KMS-11 (cell line): ENCODE data around the gene LPCAT3.

Source experiments
- H2AFZ ChIP-seq: fragments of 200-600 bp; sonication (generic); 2 replicates; pipeline ENCODE4 v1.6.1; 2016; ENCODE audit warnings: antibody characterized with exemption, mixed run types, low read depth
- H3K27ac ChIP-seq: fragments of 200-600 bp; sonication (generic); 2 replicates; pipeline ENCODE4 v1.6.1; 2016; ENCODE audit warnings: mild to moderate bottlenecking, mixed run types
- H3K27me3 ChIP-seq: fragments of 200-600 bp; sonication (generic); 2 replicates; pipeline ENCODE4 v1.6.1; 2017; ENCODE audit warnings: mild to moderate bottlenecking, low read depth, mixed run types, moderate library complexity; ENCODE audit not compliant: insufficient read depth
- H3K36me3 ChIP-seq: fragments of 200-600 bp; sonication (generic); 2 replicates; pipeline ENCODE4 v1.6.1; 2017; ENCODE audit warnings: mild to moderate bottlenecking, mixed run types; ENCODE audit not compliant: insufficient read depth
- H3K4me1 ChIP-seq: fragments of 200-600 bp; sonication (generic); 2 replicates; pipeline ENCODE4 v1.6.1; 2016; ENCODE audit warnings: mild to moderate bottlenecking, low read depth, mixed run types; ENCODE audit not compliant: poor library complexity, severe bottlenecking
- H3K4me2 ChIP-seq: fragments of 200-600 bp; sonication (generic); 2 replicates; pipeline ENCODE4 v1.7.0; 2016; ENCODE audit warnings: mild to moderate bottlenecking, mixed run types
- H3K4me3 ChIP-seq: fragments of 200-600 bp; sonication (generic); IDR thresholded peaks from 2 replicates; pipeline ENCODE4 v1.6.1; 2017; ENCODE audit warnings: low read depth, low read length, mixed read lengths; ENCODE audit not compliant: insufficient read depth
- H3K79me2 ChIP-seq: fragments of 200-600 bp; sonication (generic); 2 replicates; pipeline ENCODE4 v1.6.1; 2016; ENCODE audit warnings: low read depth, mixed run types; ENCODE audit not compliant: insufficient read depth
- H3K9ac ChIP-seq: fragments of 200-600 bp; sonication (generic); 2 replicates; pipeline ENCODE4 v1.6.1; 2016; ENCODE audit warnings: mild to moderate bottlenecking, mixed run types
- H4K20me1 ChIP-seq: fragments of 200-600 bp; sonication (generic); 2 replicates; pipeline ENCODE4 v1.6.1; 2016; ENCODE audit warnings: mild to moderate bottlenecking, mixed run types; ENCODE audit not compliant: insufficient read depth
- CTCF ChIP-seq: fragments of 200-600 bp; sonication (generic); conservative IDR thresholded peaks from 2 replicates; pipeline ENCODE4 v1.6.1; 2017; ENCODE audit warnings: low read depth, mild to moderate bottlenecking, antibody characterized with exemption, low read length, moderate library complexity, mixed read lengths

LPCAT3 gene

GRCh38 chr12:7032990-7033389 is 14.7 kb upstream of the LPCAT3 start:
- H3K27me3 ChIP-seq = no peaks in the 10 kb centered on the region
- TF ChIP-seq CTCF = no peak
- no peak overlapping the region for H3K27ac ChIP-seq
- no peaks in the 10 kb centered on the region for H3K79me2 ChIP-seq
- H3K4me3 ChIP-seq = no peak overlapping the region
- H3K4me1 ChIP-seq = no peaks in the 10 kb centered on the region
- H3K9ac ChIP-seq = no peak overlapping the region
- H3K36me3 ChIP-seq = no peaks in the 10 kb centered on the region
- no peaks in the 10 kb centered on the region for H4K20me1 ChIP-seq
- no peak overlapping the region for H2AFZ ChIP-seq
- H3K4me2 ChIP-seq = no peak overlapping the region

- Histone ChIP-seq H3K4me2 (no peak overlapping the region), H3K27me3 (no peaks in the 10 kb centered on the region), H3K79me2 (no peaks in the 10 kb centered on the region), H3K27ac (no peak overlapping the region), H3K4me3 (no peak overlapping the region), H4K20me1 (no peaks in the 10 kb centered on the region), H2AFZ (no peak overlapping the region), H3K4me1 (no peaks in the 10 kb centered on the region), H3K9ac (no peak overlapping the region), H3K36me3 (no peaks in the 10 kb centered on the region)
- no peak for TF ChIP-seq CTCF
Observed at GRCh38 chr12:7031306-7031705, 13.0 kb upstream of the LPCAT3 start.

- H3K79me2 ChIP-seq = no peaks in the 10 kb centered on the region
- H2AFZ ChIP-seq = no peak overlapping the region
- no peaks in the 10 kb centered on the region for H3K4me1 ChIP-seq
- H4K20me1 ChIP-seq = no peaks in the 10 kb centered on the region
- no peaks in the 10 kb centered on the region for H3K36me3 ChIP-seq
- H3K4me3 ChIP-seq = no peak overlapping the region
- H3K27me3 ChIP-seq = no peaks in the 10 kb centered on the region
- H3K4me2 ChIP-seq = no peak overlapping the region
- no peak for TF ChIP-seq CTCF
- H3K9ac ChIP-seq = no peak overlapping the region
- H3K27ac ChIP-seq = no peak overlapping the region
Observed at GRCh38 chr12:7026854-7027253, 8.6 kb upstream of the LPCAT3 start.

- no peak overlapping the region for H2AFZ ChIP-seq
- TF ChIP-seq CTCF = no peak
- no peaks in the 10 kb centered on the region for H4K20me1 ChIP-seq
- no peaks in the 10 kb centered on the region for H3K27me3 ChIP-seq
- H3K4me1 ChIP-seq = peaks cover 8% of the 10 kb centered on the region
- H3K4me3 ChIP-seq = no peak overlapping the region
- H3K79me2 ChIP-seq = no peaks in the 10 kb centered on the region
- no peaks in the 10 kb centered on the region for H3K36me3 ChIP-seq
- no peak overlapping the region for H3K27ac ChIP-seq
- H3K4me2 ChIP-seq = no peak overlapping the region
- no peak overlapping the region for H3K9ac ChIP-seq
Observed at GRCh38 chr12:7023114-7023513, 4.8 kb upstream of the LPCAT3 start.

- H3K9ac ChIP-seq = no peak overlapping the region
- H3K27me3 ChIP-seq = no peaks in the 10 kb centered on the region
- H3K36me3 ChIP-seq = no peaks in the 10 kb centered on the region
- H3K4me2 ChIP-seq = no peak overlapping the region
- H3K4me1 ChIP-seq = peaks cover 16% of the 10 kb centered on the region
- H3K79me2 ChIP-seq = no peaks in the 10 kb centered on the region
- H3K27ac ChIP-seq = no peak overlapping the region
- TF ChIP-seq CTCF = no peak
- H4K20me1 ChIP-seq = no peaks in the 10 kb centered on the region
- no peak overlapping the region for H2AFZ ChIP-seq
- no peak overlapping the region for H3K4me3 ChIP-seq
Observed at GRCh38 chr12:7021956-7022355, 3.7 kb upstream of the LPCAT3 start.
